Muscle layer of duodenum (tissue), 2 donors: Measurements from ENCODE around the gene GALNT11.
A peak's percentile ranks its signal among the peaks of the same experiment; 100 is the strongest.
"Not testable (repeated sequence)": the region's sequence is repeated elsewhere in the genome, so short reads cannot be mapped to it uniquely, and the experiment has no call there.

Experiments used
- H3K27ac ChIP-seq: one replicate; pipeline ENCODE4 v1.7.0; 2013; ENCODE audit warnings: mild to moderate bottlenecking, low read length
- H3K27me3 ChIP-seq: one replicate; pipeline ENCODE4 v1.7.0; 2013; ENCODE audit warnings: low read depth, mild to moderate bottlenecking, control low read depth, low read length
- H3K36me3 ChIP-seq, 2 donors: one replicate each; pipeline ENCODE4 v1.7.0; 2013; ENCODE audit warnings: low read length in 2 of 2, control low read depth in 1 of 2, mild to moderate bottlenecking in 1 of 2; ENCODE audit not compliant: insufficient read depth in 2 of 2, control insufficient read depth in 1 of 2
- H3K4me1 ChIP-seq, 2 donors: one replicate each; pipeline ENCODE4 v1.7.0; 2013; ENCODE audit warnings: low read length in 2 of 2, mild to moderate bottlenecking in 2 of 2, control low read depth in 1 of 2, moderate library complexity in 1 of 2; ENCODE audit not compliant: insufficient read depth in 2 of 2, control insufficient read depth in 1 of 2
- H3K4me3 ChIP-seq, 2 donors: one replicate each; pipeline ENCODE4 v1.7.0; 2013; ENCODE audit warnings: low read length in 2 of 2, low read depth in 1 of 2, mild to moderate bottlenecking in 1 of 2
- H3K9me3 ChIP-seq, 2 donors: one replicate each; pipeline ENCODE4 v1.7.0; 2013; ENCODE audit warnings: low read length in 2 of 2, control low read depth in 1 of 2, mild to moderate bottlenecking in 1 of 2; ENCODE audit not compliant: control insufficient read depth in 1 of 2
- donor health status: healthy.

The GALNT11 gene

DNA sequence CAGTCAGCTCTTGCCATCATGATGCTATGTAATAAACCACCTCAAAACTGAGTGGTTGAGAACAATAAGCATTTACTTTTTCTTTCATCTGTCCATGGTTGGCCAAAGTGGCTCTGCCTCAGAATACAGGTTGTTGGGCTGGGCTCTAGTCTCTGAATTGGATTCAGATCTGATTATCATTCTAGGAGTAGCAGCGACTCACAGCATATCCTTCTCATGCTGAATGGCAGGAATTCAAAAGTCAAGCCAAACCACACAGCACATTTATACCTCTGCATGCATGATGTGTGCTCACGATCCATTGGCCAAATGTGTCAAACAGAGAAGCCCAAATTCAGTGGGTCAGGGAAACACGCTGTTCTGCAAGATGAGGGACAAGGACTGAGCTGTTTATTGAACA is 13.6 kb upstream of the GALNT11 start:
- H3K27ac ChIP-seq: no peak overlapping the region
- no peaks in the 10 kb centered on the region for H3K9me3 ChIP-seq

GRCh38 chr7:152013230-152013629 is 12.2 kb upstream of the GALNT11 start:
- Histone ChIP-seq H3K4me1 (no peaks in the 10 kb centered on the region), H3K9me3 (no peaks in the 10 kb centered on the region), H3K4me3 (no peak overlapping the region), H3K36me3 (no peaks in the 10 kb centered on the region), H3K27ac (no peak overlapping the region), H3K27me3 (no peaks in the 10 kb centered on the region)

More for the DNA sequence above, 13.6 kb upstream of the GALNT11 start:
- H3K4me1 ChIP-seq: no peaks in the 10 kb centered on the region
- no peaks in the 10 kb centered on the region for H3K36me3 ChIP-seq
- H3K4me3 ChIP-seq: no peak overlapping the region
- no peaks in the 10 kb centered on the region for H3K27me3 ChIP-seq

- no peaks in the 10 kb centered on the region for H3K36me3 ChIP-seq
- no peaks in the 10 kb centered on the region for H3K27me3 ChIP-seq
- H3K27ac ChIP-seq: no peak overlapping the region
- no peaks in the 10 kb centered on the region for H3K4me1 ChIP-seq
- no peak overlapping the region for H3K4me3 ChIP-seq
- H3K9me3 ChIP-seq: no peaks in the 10 kb centered on the region
Observed at GRCh38 chr7:152013974-152014373, 11.5 kb upstream of the GALNT11 start.

DNA sequence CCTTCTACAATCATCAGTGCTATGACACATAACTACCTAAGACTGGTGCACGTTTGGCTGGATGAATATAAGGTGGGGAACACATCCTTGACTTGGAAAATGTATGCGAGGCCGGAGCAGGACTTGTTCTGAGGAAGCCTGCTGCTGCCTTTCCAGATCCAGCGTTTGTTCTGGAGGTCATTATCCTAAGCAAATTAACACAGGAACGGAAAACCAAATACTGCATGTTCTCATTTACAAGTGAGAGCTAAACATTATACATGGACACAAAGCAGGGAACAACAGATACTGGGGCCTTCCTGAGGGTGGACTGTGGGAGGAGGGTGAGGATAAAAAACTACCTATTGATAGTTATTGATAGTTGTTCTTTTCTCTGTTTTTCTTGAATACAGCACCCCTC is 10.8 kb upstream of the GALNT11 start:
- Histone ChIP-seq H3K36me3 (no peaks in the 10 kb centered on the region), H3K27me3 (no peaks in the 10 kb centered on the region), H3K4me1 (no peaks in the 10 kb centered on the region), H3K27ac (no peak overlapping the region), H3K4me3 (no peak overlapping the region), H3K9me3 (no peaks in the 10 kb centered on the region)

DNA sequence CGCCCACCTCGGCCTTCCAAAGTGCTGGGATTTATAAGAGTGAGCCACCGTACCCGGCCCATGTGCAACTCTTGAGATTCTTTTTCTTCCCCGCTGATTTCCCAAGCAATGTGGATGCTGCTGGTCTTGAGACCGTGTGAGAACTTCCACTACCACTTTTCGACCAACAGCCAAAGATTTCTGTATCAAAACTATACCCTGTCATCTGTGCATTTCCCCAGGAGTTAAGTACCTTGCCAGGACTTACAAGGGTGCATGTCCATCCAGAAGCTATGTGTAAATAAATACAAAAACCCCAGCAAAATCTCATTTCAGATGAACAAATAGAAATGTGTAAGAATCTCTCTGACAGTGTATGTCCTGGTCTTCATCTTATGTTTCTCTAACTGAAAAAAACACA is 9.9 kb upstream of the GALNT11 start:
- no peaks in the 10 kb centered on the region for H3K9me3 ChIP-seq
- no peak overlapping the region for H3K27ac ChIP-seq
- H3K27me3 ChIP-seq: no peaks in the 10 kb centered on the region
- no peaks in the 10 kb centered on the region for H3K4me1 ChIP-seq
- H3K4me3 ChIP-seq: no peak overlapping the region
- H3K36me3 ChIP-seq: no peaks in the 10 kb centered on the region

DNA sequence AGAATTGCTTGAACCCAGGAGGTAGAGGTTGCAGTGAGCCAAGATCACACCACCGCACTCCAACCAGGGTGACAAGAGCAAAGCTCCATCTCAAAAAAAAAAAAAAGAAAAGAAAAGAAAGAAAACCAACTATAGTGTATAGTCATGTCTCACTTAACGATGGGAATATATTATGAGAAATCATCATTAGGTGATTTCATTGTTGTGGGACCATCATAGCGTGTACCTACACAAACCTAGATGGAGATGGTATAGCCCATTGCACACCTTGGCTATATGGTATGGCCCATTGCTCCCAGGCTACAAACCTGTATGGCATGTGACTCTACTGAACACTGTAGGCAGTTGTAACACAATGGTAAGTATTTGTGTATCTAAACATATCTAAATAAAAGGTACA is 8.5 kb upstream of the GALNT11 start:
- no peak overlapping the region for H3K4me3 ChIP-seq
- H3K27me3 ChIP-seq: no peaks in the 10 kb centered on the region
- no peaks in the 10 kb centered on the region for H3K9me3 ChIP-seq
- no peaks in the 10 kb centered on the region for H3K4me1 ChIP-seq
- no peak overlapping the region for H3K27ac ChIP-seq
- H3K36me3 ChIP-seq: no peaks in the 10 kb centered on the region

DNA sequence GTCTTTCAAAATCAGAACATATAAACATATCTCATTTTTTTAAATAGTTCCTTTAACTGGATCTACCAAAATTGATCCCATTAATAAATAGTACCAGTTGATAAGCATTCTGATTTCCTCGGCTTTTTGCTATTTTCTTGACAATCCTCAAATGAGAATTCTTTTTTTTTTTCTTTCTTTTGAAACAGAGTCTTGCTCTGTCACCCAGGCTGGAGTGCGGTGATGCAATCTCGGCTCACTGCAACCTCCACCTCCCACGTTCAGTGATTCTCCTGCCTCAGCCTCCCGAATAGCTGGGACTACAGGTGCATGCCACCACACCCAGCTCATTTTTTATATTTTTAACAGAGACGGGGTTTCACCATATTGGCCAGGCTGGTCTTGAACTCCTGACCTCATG is 7.8 kb upstream of the GALNT11 start:
- H3K4me3 ChIP-seq, H3K36me3 ChIP-seq, H3K4me1 ChIP-seq, H3K9me3 ChIP-seq, H3K27me3 ChIP-seq, H3K27ac ChIP-seq: not testable (repeated sequence)

GRCh38 chr7:152021740-152022139 is 3.7 kb upstream of the GALNT11 start:
- not testable (repeated sequence) for H3K4me3 ChIP-seq, H3K36me3 ChIP-seq, H3K27ac ChIP-seq, H3K27me3 ChIP-seq, H3K4me1 ChIP-seq, H3K9me3 ChIP-seq

- peaks cover 0 to 3% of the 10 kb centered on the region in 2 donors for H3K36me3 ChIP-seq
- H3K4me3 ChIP-seq: peak overlapping the region; percentile 40 to 69
- H3K9me3 ChIP-seq: no peaks in the 10 kb centered on the region
- H3K27ac ChIP-seq: no peak overlapping the region
- peaks cover 4 to 13% of the 10 kb centered on the region in 2 donors for H3K4me1 ChIP-seq
- no peaks in the 10 kb centered on the region for H3K27me3 ChIP-seq
Observed at GRCh38 chr7:152025937-152026890, 740 bp downstream of the GALNT11 start.

DNA sequence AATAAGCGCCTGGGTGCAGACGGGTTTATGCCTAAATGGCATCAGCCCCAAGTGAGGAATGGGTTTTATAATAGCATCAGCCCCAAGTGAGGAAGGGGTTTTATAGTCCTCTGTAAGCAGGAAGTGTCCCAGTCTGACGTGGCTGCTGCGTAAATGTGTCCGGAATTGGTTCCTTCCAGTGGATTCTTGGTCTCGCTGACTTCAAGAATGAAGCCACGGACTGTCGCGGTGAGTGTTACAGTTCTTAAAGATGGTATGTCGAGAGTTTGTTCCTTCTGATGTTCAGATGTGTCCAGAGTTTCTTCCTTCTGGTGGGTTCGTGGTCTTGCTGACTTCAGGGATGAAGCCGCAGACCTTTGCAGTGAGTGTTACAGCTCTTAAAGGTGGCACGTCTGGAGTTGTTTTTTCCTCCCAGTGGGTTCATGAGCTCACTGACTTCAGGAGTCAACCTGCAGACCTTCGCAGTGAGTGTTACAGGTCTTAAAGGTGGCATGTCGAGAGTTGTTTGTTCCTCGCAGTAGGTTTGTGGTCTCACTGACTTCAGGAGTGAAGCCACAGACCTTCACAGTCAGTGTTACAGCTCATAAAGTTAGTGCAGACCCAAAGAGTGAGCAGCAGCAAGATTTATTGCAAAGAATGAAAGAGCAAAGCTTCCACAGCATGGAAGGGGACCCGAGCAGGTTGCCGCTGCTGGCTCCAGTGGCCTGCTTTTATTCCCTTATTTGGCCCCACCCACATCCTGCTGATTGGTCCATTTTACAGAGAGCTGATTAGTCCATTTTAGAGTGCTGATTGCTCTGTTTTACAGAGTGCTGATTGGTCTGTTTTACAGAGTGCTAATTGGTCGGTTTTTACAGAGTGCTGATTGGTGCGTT is 2.3 kb downstream of the GALNT11 start:
- H3K4me1 ChIP-seq: peaks cover 4 to 13% of the 10 kb centered on the region in 2 donors
- H3K9me3 ChIP-seq, H3K36me3 ChIP-seq, H3K27ac ChIP-seq, H3K27me3 ChIP-seq, H3K4me3 ChIP-seq: not testable (repeated sequence)

DNA sequence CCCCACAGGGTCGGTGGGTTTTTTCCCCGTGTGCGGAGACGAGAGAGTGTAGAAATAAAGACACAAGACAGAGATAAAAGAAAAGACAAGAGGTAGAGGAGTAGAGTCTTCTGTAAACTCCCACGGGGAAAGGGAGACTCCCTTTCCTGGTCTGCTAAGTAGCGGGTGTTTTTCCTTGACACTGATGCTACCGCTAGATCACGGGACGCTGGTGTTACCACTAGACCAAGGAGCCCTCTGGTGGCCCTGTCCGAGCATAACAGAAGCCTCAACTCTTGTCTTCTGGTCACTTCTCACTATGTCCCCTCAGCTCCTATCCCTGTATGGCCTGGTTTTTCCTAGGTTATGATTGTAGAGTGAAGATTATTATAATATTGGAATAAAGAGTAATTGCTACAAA is 4.6 kb downstream of the GALNT11 start:
- not testable (repeated sequence) for H3K36me3 ChIP-seq, H3K4me3 ChIP-seq, H3K27me3 ChIP-seq

More for the DNA sequence above, 4.6 kb downstream of the GALNT11 start:
- not testable (repeated sequence) for H3K9me3 ChIP-seq, H3K27ac ChIP-seq
- peaks cover 4 to 13% of the 10 kb centered on the region in 2 donors for H3K4me1 ChIP-seq
